ENCODE measurements around the gene RASL11A. TPM values are rescaled to one million over a fixed set of nuclear protein-coding genes. Genes with fewer than 3 reads are reported as not detected.

The RASL11A gene
- total and polyA plus RNA-seq, 2 of the 13 experiments (the other 11 are each of a cell fraction or from before 2014, with no cell fraction given) = 3.0 to 4.1 TPM

GRCh38 chr13:27279506-27279905 is 8.9 kb downstream of the RASL11A start:
- ATAC-seq (no peak), DNase-seq (ENCODE audit: low spot score) (no peak), FAIRE-seq (no peak)
- Histone ChIP-seq H3K79me2 (ENCODE audit: insufficient read depth, low read length) (no peaks in the 10 kb centered on the region), H3K4me1 (ENCODE audit: insufficient read depth, low read length) (peaks cover 13% of the 10 kb centered on the region; the same call in 1 of the 2 replicates), H4K20me1 (ENCODE audit: insufficient read depth, low read length) (no peaks in the 10 kb centered on the region), H3K9ac (ENCODE audit: insufficient read depth, low read depth, low read length) (no peak overlapping the region), H3K27ac (ENCODE audit: extremely low read length, insufficient read depth, low read length) (no peak overlapping the region), H3K27me3 (ENCODE audit: control insufficient read depth in 1 of 2, insufficient read depth in 2 of 2, low read length in 2 of 2) (no peaks in the 10 kb centered on the region; a peak in 1 of 5 replicates), H3K4me2 (ENCODE audit: low read depth, low read length) (no peak overlapping the region), H3K4me3 (replicated peaks in 1 of 3; ENCODE audit: insufficient read depth in 1 of 3, low read depth in 2 of 3, low read length in 3 of 3) (no peak overlapping the region; a peak in 1 of 6 replicates), H2AFZ (ENCODE audit: low read length) (no peak overlapping the region), H3K9me3 (ENCODE audit: low read length) (no peaks in the 10 kb centered on the region), H3K36me3 (replicated peaks in 1 of 2; ENCODE audit: control insufficient read depth in 1 of 2, insufficient read depth in 2 of 2, low read length in 2 of 2) (no peaks in the 10 kb centered on the region)
- CTCF ChIA-PET (ENCODE audit: low intra/inter-chr PET ratio, low total read pairs) = no interaction called here
- intact Hi-C loops (cut with micrococcal nuclease; ENCODE audit: unreplicated experiment) (no loop called here), in situ Hi-C loops (cut with HindIII; ENCODE audit: extremely low pct_ligation_motif_present, low pct_unique_long_range_greater_than_20kb) (no loop called here)
- POLR2A ChIA-PET = no interaction called here
- WGBS (ENCODE audit: low lambda C conversion rate) = 100% methylated on average over 1 of the region's 7 CpGs
- no TSS peak for BruUV-seq (replicated peaks)
- TF ChIP-seq, protein P1, sequence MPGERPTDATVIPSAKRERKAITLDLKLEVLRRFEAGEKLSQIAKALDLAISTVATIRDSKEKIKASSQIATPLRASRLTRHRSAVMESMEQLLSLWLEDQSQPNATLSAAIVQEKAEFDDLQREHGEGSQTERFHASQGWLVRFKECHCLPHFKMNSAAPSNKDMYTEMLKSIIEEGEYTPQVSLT (CRISPR knock-in tag; IDR thresholded peaks at IDR 0.05; ENCODE audit: borderline replicate concordance, low read depth) = no peak
- TF ChIP-seq ZNF431 (CRISPR knock-in tag; IDR thresholded peaks at IDR 0.05; ENCODE audit: borderline replicate concordance, low read depth) (no peak), ZFP1 (CRISPR knock-in tag; IDR thresholded peaks at IDR 0.05) (no peak), ZNF382 (CRISPR knock-in tag; IDR thresholded peaks at IDR 0.05; ENCODE audit: borderline replicate concordance) (no peak), CHD4 (IDR thresholded peaks at IDR 0.05; ENCODE audit: borderline replicate concordance, low read length) (no peak), ZNF589 (CRISPR knock-in tag; conservative IDR thresholded peaks at IDR 0.05) (no peak), NFRKB (IDR thresholded peaks at IDR 0.05) (no peak), ZNF318 (CRISPR knock-in tag; IDR thresholded peaks at IDR 0.05) (no peak)
- TF ChIP-seq, protein P2, sequence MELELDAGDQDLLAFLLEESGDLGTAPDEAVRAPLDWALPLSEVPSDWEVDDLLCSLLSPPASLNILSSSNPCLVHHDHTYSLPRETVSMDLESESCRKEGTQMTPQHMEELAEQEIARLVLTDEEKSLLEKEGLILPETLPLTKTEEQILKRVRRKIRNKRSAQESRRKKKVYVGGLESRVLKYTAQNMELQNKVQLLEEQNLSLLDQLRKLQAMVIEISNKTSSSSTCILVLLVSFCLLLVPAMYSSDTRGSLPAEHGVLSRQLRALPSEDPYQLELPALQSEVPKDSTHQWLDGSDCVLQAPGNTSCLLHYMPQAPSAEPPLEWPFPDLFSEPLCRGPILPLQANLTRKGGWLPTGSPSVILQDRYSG (CRISPR knock-in tag; IDR thresholded peaks at IDR 0.05) = no peak
